IPS DF 6.9 (cell line): ENCODE measurements around the gene JAZF1.

Experiments used
- DNase-seq: peaks from one replicate; pipeline ENCODE4 v3.0.0-alpha.2; 2013; ENCODE audit warnings: low read depth, low spot score
- H3K27ac ChIP-seq: one replicate; pipeline ENCODE4 v1.5.1; 2013; ENCODE audit warnings: low read length, control low read depth
- H3K27me3 ChIP-seq: 2 replicates; pipeline ENCODE4 v1.6.1; 2013; ENCODE audit warnings: mild to moderate bottlenecking, low read length; ENCODE audit not compliant: control insufficient read depth, insufficient read depth
- H3K36me3 ChIP-seq: 2 replicates; pipeline ENCODE4 v1.6.1; 2013; ENCODE audit warnings: low read length; ENCODE audit not compliant: control insufficient read depth, insufficient read depth
- H3K4me1 ChIP-seq: 2 replicates; pipeline ENCODE4 v1.6.1; 2013; ENCODE audit warnings: low read length; ENCODE audit not compliant: control insufficient read depth, insufficient read depth
- H3K4me3 ChIP-seq: 2 replicates; pipeline ENCODE4 v1.5.1; 2013; ENCODE audit warnings: mild to moderate bottlenecking, low read length
- H3K9me3 ChIP-seq: 2 replicates; pipeline ENCODE4 v1.6.1; 2013; ENCODE audit warnings: low read length, inconsistent platforms; ENCODE audit not compliant: control insufficient read depth, insufficient read depth
- WGBS: extraction: QIAGEN DNeasy Blood & Tissue Kit; methylation state at CpG from one replicate; pipeline ENCODE4 v1.1.7; 2013; ENCODE audit warnings: mixed read lengths, missing lambda C conversion rate; ENCODE audit not compliant: insufficient read length, insufficient coverage; 5-methylcytosine and 5-hydroxymethylcytosine counted together

JAZF1 gene

GRCh38 chr7:27948861-27949260 is 231.7 kb downstream of the JAZF1 start:
- WGBS, result no CpG with 5 or more reads among the region's 3 CpGs
- Histone ChIP-seq H3K27me3 (no peaks in the 10 kb centered on the region), H3K9me3 (no peaks in the 10 kb centered on the region), H3K4me3 (no peak overlapping the region), H3K27ac (no peak overlapping the region), H3K4me1 (no peaks in the 10 kb centered on the region), H3K36me3 (no peaks in the 10 kb centered on the region)
- DNase-seq, result no peak

- H3K27ac ChIP-seq, result no peak overlapping the region
- no CpG with 5 or more reads among the region's 7 CpGs for WGBS
- H3K4me3 ChIP-seq, result no peak overlapping the region
- no peaks in the 10 kb centered on the region for H3K9me3 ChIP-seq
- no peaks in the 10 kb centered on the region for H3K4me1 ChIP-seq
- DNase-seq, result no peak
- no peaks in the 10 kb centered on the region for H3K27me3 ChIP-seq
- no peaks in the 10 kb centered on the region for H3K36me3 ChIP-seq
Measured at GRCh38 chr7:27947586-27948278, 232.9 kb downstream of the JAZF1 start.

GRCh38 chr7:27946351-27946750 is 234.2 kb downstream of the JAZF1 start:
- no peaks in the 10 kb centered on the region for H3K9me3 ChIP-seq
- H3K27me3 ChIP-seq, result no peaks in the 10 kb centered on the region
- no peak overlapping the region for H3K4me3 ChIP-seq
- no peaks in the 10 kb centered on the region for H3K4me1 ChIP-seq
- no peak overlapping the region for H3K27ac ChIP-seq
- WGBS, result no CpG with 5 or more reads among the region's 2 CpGs
- no peak for DNase-seq
- H3K36me3 ChIP-seq, result no peaks in the 10 kb centered on the region

DNA sequence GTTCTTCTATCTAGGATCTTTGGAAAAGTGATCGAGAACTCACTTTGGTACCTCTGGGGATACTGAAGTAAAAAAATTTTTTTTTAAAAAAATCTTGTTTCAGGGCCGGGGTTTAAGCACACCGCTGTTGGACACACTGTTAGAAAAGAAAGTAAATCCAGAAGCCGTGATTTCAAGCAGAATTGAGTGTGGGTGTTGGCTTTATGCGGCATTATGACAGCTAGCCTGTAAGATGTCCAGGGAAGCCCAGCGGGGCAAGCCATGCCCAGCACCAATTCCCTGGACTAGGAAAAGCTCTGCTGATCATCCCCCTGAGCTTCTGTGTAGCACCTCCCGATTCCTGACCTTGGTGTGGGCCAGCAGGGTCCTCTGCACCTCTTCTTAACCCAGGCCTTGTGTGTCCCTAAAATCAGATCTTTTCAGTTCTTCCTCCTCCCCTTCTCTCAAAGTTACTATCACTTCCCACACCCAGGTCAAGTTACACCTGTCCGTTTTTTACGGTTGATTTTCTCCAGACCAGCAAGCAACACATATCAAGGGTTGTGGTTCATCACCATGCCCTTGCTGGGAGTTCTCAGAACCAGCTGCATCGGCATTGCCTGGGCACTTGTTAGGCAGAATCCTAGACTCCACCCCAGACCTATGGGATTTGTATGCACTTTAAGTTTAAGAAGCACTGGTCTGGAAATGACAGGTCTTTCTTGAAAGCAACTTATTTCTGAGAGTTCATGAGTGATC is 235.4 kb downstream of the JAZF1 start:
- no peaks in the 10 kb centered on the region for H3K9me3 ChIP-seq
- no CpG with 5 or more reads among the region's 10 CpGs for WGBS
- DNase-seq, result no peak

DNA sequence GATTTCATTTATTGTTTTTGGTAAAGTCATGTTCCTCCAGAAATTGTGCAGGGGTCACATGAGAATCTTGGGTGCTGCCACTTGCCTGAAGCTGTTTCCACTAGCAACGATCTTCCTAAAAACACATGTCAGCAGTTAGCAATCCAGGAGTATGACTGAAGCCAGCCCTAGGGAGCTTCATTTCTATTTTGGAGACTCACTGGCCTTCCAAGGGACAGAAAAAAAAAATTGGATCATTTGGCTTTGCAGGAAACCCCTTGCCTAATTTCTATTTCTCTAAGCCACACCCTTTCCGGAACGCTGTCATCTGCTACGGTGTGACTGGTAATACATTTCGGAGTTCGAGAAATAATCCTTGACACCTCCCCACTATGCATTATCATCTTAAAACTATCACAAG is 236.0 kb downstream of the JAZF1 start:
- no peaks in the 10 kb centered on the region for H3K9me3 ChIP-seq
- H3K4me3 ChIP-seq, result no peak overlapping the region
- H3K27ac ChIP-seq, result no peak overlapping the region
- no peaks in the 10 kb centered on the region for H3K4me1 ChIP-seq
- no peaks in the 10 kb centered on the region for H3K27me3 ChIP-seq
- H3K36me3 ChIP-seq, result no peaks in the 10 kb centered on the region
- no CpG with 5 or more reads among the region's 6 CpGs for WGBS
- DNase-seq, result no peak

More for the DNA sequence above, 235.4 kb downstream of the JAZF1 start:
- Histone ChIP-seq H3K27ac (no peak overlapping the region), H3K27me3 (no peaks in the 10 kb centered on the region), H3K4me3 (no peak overlapping the region), H3K4me1 (no peaks in the 10 kb centered on the region), H3K36me3 (no peaks in the 10 kb centered on the region)

- Histone ChIP-seq H3K27ac (no peak overlapping the region), H3K4me1 (no peaks in the 10 kb centered on the region), H3K9me3 (no peaks in the 10 kb centered on the region), H3K27me3 (no peaks in the 10 kb centered on the region), H3K36me3 (no peaks in the 10 kb centered on the region), H3K4me3 (no peak overlapping the region)
- no peak for DNase-seq
- no CpG with 5 or more reads among the region's 14 CpGs for WGBS
Measured at GRCh38 chr7:27943241-27943640, 237.4 kb downstream of the JAZF1 start.

DNA sequence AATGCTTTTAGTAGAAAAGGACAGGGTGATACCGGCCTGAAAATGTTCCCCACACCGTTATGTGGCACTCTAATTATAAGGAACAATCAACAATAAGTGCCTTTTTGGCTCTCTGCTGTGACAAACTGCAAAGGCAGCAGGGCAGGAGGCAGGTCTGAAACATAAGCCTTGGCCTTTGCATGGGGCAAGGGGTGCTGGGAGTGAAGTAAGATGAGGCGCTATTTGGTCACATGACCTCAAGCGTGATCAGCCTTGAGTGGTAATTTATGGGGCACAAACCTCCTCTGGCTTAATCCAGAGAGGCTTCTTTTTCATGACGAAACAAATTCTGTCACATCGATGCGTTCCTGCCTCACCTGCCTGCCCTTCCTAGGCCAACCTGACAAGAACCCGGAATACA is 237.9 kb downstream of the JAZF1 start:
- Histone ChIP-seq H3K9me3 (no peaks in the 10 kb centered on the region), H3K4me1 (no peaks in the 10 kb centered on the region), H3K4me3 (no peak overlapping the region), H3K27ac (no peak overlapping the region), H3K27me3 (no peaks in the 10 kb centered on the region), H3K36me3 (no peaks in the 10 kb centered on the region)
- WGBS, result no CpG with 5 or more reads among the region's 8 CpGs
- DNase-seq, result no peak

DNA sequence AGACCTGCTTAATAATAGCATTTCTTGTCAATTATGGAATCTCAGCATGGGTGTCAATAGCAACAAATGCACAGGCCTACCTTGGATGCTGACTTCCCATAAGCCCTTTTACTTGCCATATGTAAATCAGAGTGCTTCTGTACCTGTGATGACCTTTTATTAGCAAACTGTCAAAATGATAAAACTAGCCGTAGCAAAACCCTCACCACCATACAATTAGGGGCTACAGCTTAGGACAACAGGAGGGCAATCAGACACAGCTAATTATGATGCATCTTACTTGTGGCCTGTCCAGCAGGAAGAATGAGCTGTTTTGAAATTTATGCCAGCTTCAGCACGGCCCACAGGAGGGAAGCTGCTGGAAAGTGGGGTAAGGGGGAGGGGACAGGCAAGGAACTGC is 239.1 kb downstream of the JAZF1 start:
- H3K27me3 ChIP-seq, result no peaks in the 10 kb centered on the region
- no peak overlapping the region for H3K27ac ChIP-seq
- DNase-seq, result no peak
- no peaks in the 10 kb centered on the region for H3K36me3 ChIP-seq
- H3K9me3 ChIP-seq, result no peaks in the 10 kb centered on the region
- H3K4me1 ChIP-seq, result no peaks in the 10 kb centered on the region
- WGBS, result no CpG with 5 or more reads among the region's 2 CpGs
- H3K4me3 ChIP-seq, result no peak overlapping the region

DNA sequence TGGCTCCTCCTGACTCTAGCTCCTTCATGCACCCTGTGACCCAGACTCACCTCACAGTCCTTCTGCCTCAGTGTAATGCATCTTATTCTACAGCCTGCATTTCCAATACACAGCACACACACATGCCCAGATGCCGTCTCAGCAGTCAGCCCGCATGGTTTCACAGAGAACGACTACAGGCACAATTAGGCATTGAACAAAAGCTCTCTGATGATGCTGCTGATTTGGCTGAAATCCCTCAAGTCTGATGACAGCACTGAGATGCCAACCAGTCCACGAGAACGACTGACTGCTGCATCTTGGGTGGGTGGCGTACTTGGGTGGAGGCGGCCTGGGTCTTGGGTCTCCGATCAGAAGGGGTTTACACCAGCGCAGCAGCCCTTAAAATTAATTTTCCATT is 240.3 kb downstream of the JAZF1 start:
- Histone ChIP-seq H3K27ac (no peak overlapping the region), H3K4me3 (no peak overlapping the region), H3K4me1 (no peaks in the 10 kb centered on the region; the same call in 1 of the 2 replicates), H3K9me3 (no peaks in the 10 kb centered on the region), H3K27me3 (no peaks in the 10 kb centered on the region), H3K36me3 (no peaks in the 10 kb centered on the region)
- DNase-seq, result no peak
- WGBS, result no CpG with 5 or more reads among the region's 9 CpGs

GRCh38 chr7:27939893-27940292 is 240.7 kb downstream of the JAZF1 start:
- Histone ChIP-seq H3K9me3 (no peaks in the 10 kb centered on the region), H3K4me1 (no peaks in the 10 kb centered on the region; the same call in 1 of the 2 replicates), H3K36me3 (no peaks in the 10 kb centered on the region), H3K4me3 (no peak overlapping the region), H3K27ac (no peak overlapping the region), H3K27me3 (no peaks in the 10 kb centered on the region)
- WGBS, result no CpG with 5 or more reads among the region's 10 CpGs
- no peak for DNase-seq

- H3K4me1 ChIP-seq, result peaks cover 2% of the 10 kb centered on the region; the same call in 1 of the 2 replicates
- H3K9me3 ChIP-seq, result no peaks in the 10 kb centered on the region
- no peak overlapping the region for H3K4me3 ChIP-seq
- no peaks in the 10 kb centered on the region for H3K36me3 ChIP-seq
- no peak for DNase-seq
- no peaks in the 10 kb centered on the region for H3K27me3 ChIP-seq
- no peak overlapping the region for H3K27ac ChIP-seq
Measured at GRCh38 chr7:27936768-27937102, 243.9 kb downstream of the JAZF1 start.
